ENCODE results near the gene ACAD10.
A peak's percentile ranks its signal among the peaks of the same experiment; 100 is the strongest.
"Not testable (repeated sequence)": the region's sequence is repeated elsewhere in the genome, so short reads cannot be mapped to it uniquely, and the experiment has no call there.

Gene ACAD10

GRCh38 chr12:111754671-111755070 is 68.8 kb downstream of the ACAD10 start:
- Mint-ChIP-seq H3K4me3 (no peak overlapping the region), H3K9me3 (no peaks in the 10 kb centered on the region), H3K27me3 (no peaks in the 10 kb centered on the region), H3K36me3 (ENCODE audit: low read depth) (no peaks in the 10 kb centered on the region), H3K27ac (no peak overlapping the region), H3K4me1 (peaks cover 13% of the 10 kb centered on the region)
- DNase-seq (no peak), ATAC-seq (no peak)

GRCh38 chr12:111756196-111756595 is 70.3 kb downstream of the ACAD10 start:
- Mint-ChIP-seq H3K4me3 (no peak overlapping the region), H3K27ac (no peak overlapping the region), H3K36me3 (ENCODE audit: low read depth) (no peaks in the 10 kb centered on the region), H3K4me1 (peaks cover 13% of the 10 kb centered on the region), H3K27me3 (no peaks in the 10 kb centered on the region), H3K9me3 (no peaks in the 10 kb centered on the region)
- ATAC-seq (no peak), DNase-seq (no peak)

- Mint-ChIP-seq H3K36me3 (ENCODE audit: low read depth) (no peaks in the 10 kb centered on the region), H3K4me3 (no peak overlapping the region), H3K4me1 (peaks cover 13% of the 10 kb centered on the region), H3K27ac (no peak overlapping the region), H3K9me3 (no peaks in the 10 kb centered on the region), H3K27me3 (no peaks in the 10 kb centered on the region)
- ATAC-seq (no peak), DNase-seq (no peak)
Observed at GRCh38 chr12:111756681-111757080, 70.8 kb downstream of the ACAD10 start.

- Mint-ChIP-seq H3K27ac (no peak overlapping the region), H3K4me3 (no peak overlapping the region), H3K9me3 (no peaks in the 10 kb centered on the region), H3K4me1 (peaks cover 13% of the 10 kb centered on the region), H3K27me3 (peaks cover under 1% of the 10 kb centered on the region), H3K36me3 (ENCODE audit: low read depth) (no peaks in the 10 kb centered on the region)
- DNase-seq (no peak), ATAC-seq (peak; percentile 74)
Observed at GRCh38 chr12:111757361-111758119, 71.7 kb downstream of the ACAD10 start.

- DNase-seq: no peak
- peaks cover 13% of the 10 kb centered on the region for H3K4me1 Mint-ChIP-seq
- H3K27me3 Mint-ChIP-seq: peaks cover 6% of the 10 kb centered on the region
- ATAC-seq: no peak
- H3K27ac Mint-ChIP-seq: no peak overlapping the region
- no peaks in the 10 kb centered on the region for H3K9me3 Mint-ChIP-seq
- no peaks in the 10 kb centered on the region for H3K36me3 Mint-ChIP-seq (ENCODE audit: low read depth)
- H3K4me3 Mint-ChIP-seq: no peak overlapping the region
Observed at GRCh38 chr12:111758120-111758561, 72.3 kb downstream of the ACAD10 start.

- Mint-ChIP-seq H3K27ac (no peak overlapping the region), H3K36me3 (ENCODE audit: low read depth) (no peaks in the 10 kb centered on the region), H3K27me3 (peaks cover 15% of the 10 kb centered on the region), H3K9me3 (no peaks in the 10 kb centered on the region), H3K4me3 (no peak overlapping the region), H3K4me1 (peaks cover 15% of the 10 kb centered on the region)
- ATAC-seq: no peak
- no peak for DNase-seq
Observed at GRCh38 chr12:111759271-111759670, 73.4 kb downstream of the ACAD10 start.

GRCh38 chr12:111759991-111760390 is 74.1 kb downstream of the ACAD10 start:
- no peak overlapping the region for H3K27ac Mint-ChIP-seq
- H3K9me3 Mint-ChIP-seq: no peaks in the 10 kb centered on the region
- no peak for ATAC-seq
- no peaks in the 10 kb centered on the region for H3K36me3 Mint-ChIP-seq (ENCODE audit: low read depth)
- peaks cover 18% of the 10 kb centered on the region for H3K4me1 Mint-ChIP-seq
- no peak for DNase-seq
- H3K4me3 Mint-ChIP-seq: no peak overlapping the region
- H3K27me3 Mint-ChIP-seq: peaks cover 18% of the 10 kb centered on the region

GRCh38 chr12:111761099-111761498 is 75.2 kb downstream of the ACAD10 start:
- no peak overlapping the region for H3K27ac Mint-ChIP-seq
- H3K4me1 Mint-ChIP-seq: peaks cover 23% of the 10 kb centered on the region
- peaks cover 20% of the 10 kb centered on the region for H3K27me3 Mint-ChIP-seq
- no peaks in the 10 kb centered on the region for H3K9me3 Mint-ChIP-seq
- H3K36me3 Mint-ChIP-seq (ENCODE audit: low read depth): no peaks in the 10 kb centered on the region
- H3K4me3 Mint-ChIP-seq: no peak overlapping the region
- DNase-seq (no peak), ATAC-seq (no peak)

- H3K4me3 Mint-ChIP-seq: no peak overlapping the region
- H3K27ac Mint-ChIP-seq: no peak overlapping the region
- no peaks in the 10 kb centered on the region for H3K9me3 Mint-ChIP-seq
- H3K36me3 Mint-ChIP-seq (ENCODE audit: low read depth): no peaks in the 10 kb centered on the region
- H3K27me3 Mint-ChIP-seq: peaks cover 24% of the 10 kb centered on the region
- DNase-seq (no peak), ATAC-seq (no peak)
- H3K4me1 Mint-ChIP-seq: peaks cover 28% of the 10 kb centered on the region
Observed at GRCh38 chr12:111761706-111762105, 75.9 kb downstream of the ACAD10 start.

GRCh38 chr12:111763552-111763951 is 77.7 kb downstream of the ACAD10 start:
- H3K4me3 Mint-ChIP-seq; H3K27ac Mint-ChIP-seq; H3K9me3 Mint-ChIP-seq; DNase-seq; ATAC-seq; H3K36me3 Mint-ChIP-seq (ENCODE audit: low read depth): not testable (repeated sequence)
- Mint-ChIP-seq H3K27me3 (peaks cover 35% of the 10 kb centered on the region), H3K4me1 (peaks cover 26% of the 10 kb centered on the region)

GRCh38 chr12:111764120-111764821 is 78.4 kb downstream of the ACAD10 start:
- Mint-ChIP-seq H3K27ac (no peak overlapping the region), H3K4me1 (peaks cover 26% of the 10 kb centered on the region), H3K9me3 (no peaks in the 10 kb centered on the region), H3K27me3 (peaks cover 37% of the 10 kb centered on the region), H3K36me3 (ENCODE audit: low read depth) (no peaks in the 10 kb centered on the region), H3K4me3 (no peak overlapping the region)
- no peak for ATAC-seq
- no peak for DNase-seq

GRCh38 chr12:111766608-111767361 is 80.9 kb downstream of the ACAD10 start, which contains the start of gene ALDH2:
Gene ALDH2, plus strand, starts transcription at chr12:111766933. Its CDS starts 50 bp downstream, at chr12:111766983.
- DNase-seq: peak; percentile 49
- Mint-ChIP-seq H3K4me3 (peak within 1 kb of the TSS; percentile 82), H3K36me3 (ENCODE audit: low read depth) (no peaks in the 10 kb centered on the region), H3K4me1 (peaks cover 26% of the 10 kb centered on the region), H3K27ac (peak within 1 kb of the TSS; percentile 76), H3K27me3 (peaks cover 45% of the 10 kb centered on the region), H3K9me3 (no peaks in the 10 kb centered on the region)
- peak; percentile 57 for ATAC-seq

- no peaks in the 10 kb centered on the region for H3K36me3 Mint-ChIP-seq (ENCODE audit: low read depth)
- H3K9me3 Mint-ChIP-seq: no peaks in the 10 kb centered on the region
- H3K27ac Mint-ChIP-seq: peak overlapping the region; percentile 56
- peaks cover 26% of the 10 kb centered on the region for H3K4me1 Mint-ChIP-seq
- H3K27me3 Mint-ChIP-seq: peaks cover 44% of the 10 kb centered on the region
- H3K4me3 Mint-ChIP-seq: peak overlapping the region; percentile 69
- ATAC-seq: no peak
- DNase-seq: no peak
Observed at GRCh38 chr12:111767362-111768158, 81.7 kb downstream of the ACAD10 start.
